Trophoblast cell (in vitro differentiated cells and primary cell): Measurements from ENCODE around the gene FARP2.

Experiments
- DNase-seq, 2 donors: peaks; one replicate each; pipeline ENCODE4 v3.0.0-alpha.2; 2016
- H2AFZ ChIP-seq: 2 replicates; pipeline ENCODE4 v1.6.1; 2013; ENCODE audit warnings: low read length, moderate library complexity, mild to moderate bottlenecking; ENCODE audit not compliant: insufficient read depth, poor library complexity
- H2AK5ac ChIP-seq: 2 replicates; pipeline ENCODE4 v1.6.1; 2013; ENCODE audit warnings: mild to moderate bottlenecking, low read length
- H2BK120ac ChIP-seq: 2 replicates; pipeline ENCODE4 v1.6.1; 2013; ENCODE audit warnings: low read length, mild to moderate bottlenecking, moderate library complexity; ENCODE audit not compliant: insufficient read depth, poor library complexity
- H2BK12ac ChIP-seq: 2 replicates; pipeline ENCODE4 v1.6.1; 2013; ENCODE audit warnings: mild to moderate bottlenecking, low read length, moderate library complexity
- H2BK5ac ChIP-seq: 2 replicates; pipeline ENCODE4 v1.6.1; 2013; ENCODE audit warnings: low read length, low read depth, moderate library complexity, mild to moderate bottlenecking; ENCODE audit not compliant: poor library complexity
- H3K14ac ChIP-seq: 2 replicates; pipeline ENCODE4 v1.6.1; 2013; ENCODE audit warnings: mild to moderate bottlenecking, low read length
- H3K18ac ChIP-seq: 2 replicates; pipeline ENCODE4 v1.6.1; 2013; ENCODE audit warnings: mild to moderate bottlenecking, low read length
- H3K23ac ChIP-seq: 2 replicates; pipeline ENCODE4 v1.6.1; 2013; ENCODE audit warnings: low read length
- H3K27ac ChIP-seq: 2 replicates; pipeline ENCODE4 v1.5.1; 2013; ENCODE audit warnings: low read depth, mild to moderate bottlenecking, inconsistent platforms, low read length, moderate library complexity
- H3K27me3 ChIP-seq: 2 replicates; pipeline ENCODE4 v1.6.1; 2013; ENCODE audit warnings: inconsistent platforms, mild to moderate bottlenecking, low read length, moderate library complexity; ENCODE audit not compliant: insufficient read depth
- H3K36me3 ChIP-seq, 2 experiments: 1 replicate in 1 of 2; 2 replicates in 1 of 2; pipeline ENCODE4 v1.6.1; 2013; ENCODE audit warnings: low read length in 2 of 2, mild to moderate bottlenecking in 2 of 2, moderate library complexity in 1 of 2; ENCODE audit not compliant: insufficient read depth in 2 of 2, control insufficient read depth in 1 of 2
- H3K4ac ChIP-seq: 2 replicates; pipeline ENCODE4 v1.6.1; 2013; ENCODE audit warnings: low read depth, mild to moderate bottlenecking, low read length, moderate library complexity
- H3K4me1 ChIP-seq, 2 experiments: 1 replicate in 1 of 2; 2 replicates in 1 of 2; pipeline ENCODE4 v1.6.1; 2013; ENCODE audit warnings: low read length in 2 of 2, mild to moderate bottlenecking in 2 of 2, moderate library complexity in 1 of 2; ENCODE audit not compliant: insufficient read depth in 2 of 2, control insufficient read depth in 1 of 2
- H3K4me2 ChIP-seq: 2 replicates; pipeline ENCODE4 v1.6.1; 2013; ENCODE audit warnings: inconsistent platforms, mild to moderate bottlenecking, low read length, moderate library complexity
- H3K4me3 ChIP-seq: 2 replicates; pipeline ENCODE4 v1.5.1; 2013; ENCODE audit warnings: mild to moderate bottlenecking, low read depth, low read length, inconsistent platforms
- H3K79me1 ChIP-seq: one replicate; pipeline ENCODE4 v1.6.1; 2013; ENCODE audit warnings: low read length
- H3K79me2 ChIP-seq: 2 replicates; pipeline ENCODE4 v1.6.1; 2013; ENCODE audit warnings: low read length, mild to moderate bottlenecking; ENCODE audit not compliant: control insufficient read depth, insufficient read depth, poor library complexity
- H3K9ac ChIP-seq: 2 replicates; pipeline ENCODE4 v1.6.1; 2013; ENCODE audit warnings: mild to moderate bottlenecking, low read length
- H3K9me3 ChIP-seq: 2 replicates; pipeline ENCODE4 v1.6.1; 2013; ENCODE audit warnings: low read depth, mild to moderate bottlenecking, control low read depth, inconsistent platforms, low read length; ENCODE audit not compliant: insufficient read depth
- H4K12ac ChIP-seq: 2 replicates; pipeline ENCODE4 v1.6.1; 2013; ENCODE audit warnings: low read depth, mild to moderate bottlenecking, low read length, moderate library complexity
- H4K8ac ChIP-seq: 2 replicates; pipeline ENCODE4 v1.6.1; 2013; ENCODE audit warnings: low read depth, mild to moderate bottlenecking, low read length, moderate library complexity
- H4K91ac ChIP-seq: one replicate; pipeline ENCODE4 v1.6.1; 2013; ENCODE audit warnings: low read depth, mild to moderate bottlenecking, low read length, moderate library complexity
- WGBS: extraction: QIAGEN DNeasy Blood & Tissue Kit; methylation state at CpG from one replicate; pipeline ENCODE4 v1.1.7; 2013; ENCODE audit warnings: missing lambda C conversion rate; ENCODE audit not compliant: insufficient read length, insufficient coverage; ENCODE audit errors: extremely low coverage; 5-methylcytosine and 5-hydroxymethylcytosine counted together

Gene FARP2

DNA sequence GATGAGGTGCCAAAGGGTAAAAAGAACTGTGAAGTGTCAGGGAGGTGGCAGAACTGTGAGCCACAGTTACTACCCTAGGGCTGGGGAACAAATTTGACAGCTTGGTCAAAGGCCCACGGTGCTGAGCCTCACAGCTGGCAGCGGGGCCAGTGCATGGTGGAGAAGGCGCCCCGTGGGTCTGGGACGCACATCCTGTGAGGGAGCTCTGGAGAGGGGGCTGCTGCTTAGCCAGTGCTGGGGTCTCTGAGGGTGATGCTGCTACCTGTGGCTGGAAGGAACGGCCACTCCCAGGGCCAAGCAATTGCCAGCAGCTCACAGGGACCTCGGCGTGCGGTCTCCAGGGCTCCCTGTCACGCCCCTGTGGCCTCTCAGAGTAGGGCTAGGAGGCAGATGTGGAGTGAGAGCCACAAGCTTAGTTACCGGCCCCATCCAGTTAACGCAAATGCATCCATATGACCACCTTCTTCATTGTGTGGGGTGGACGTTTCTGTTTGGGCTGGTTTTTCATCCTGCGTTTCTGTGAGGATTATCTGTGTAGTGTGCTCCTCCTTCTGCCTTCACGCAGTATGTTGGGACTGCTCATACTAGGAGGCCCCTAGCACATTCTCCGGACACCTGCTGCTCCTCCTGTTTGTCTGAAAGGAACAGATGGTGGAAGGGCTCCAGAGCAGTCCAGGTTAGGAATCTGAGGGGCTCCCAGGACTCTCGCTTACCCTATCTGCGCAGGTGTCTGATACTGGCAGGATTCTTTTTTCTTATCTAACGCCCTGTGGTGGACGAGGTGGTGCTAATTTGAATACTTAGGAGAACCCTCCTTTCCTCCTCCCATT, 126.3 kb downstream of the FARP2 start:
- H2BK5ac ChIP-seq: no peak overlapping the region
- no peaks in the 10 kb centered on the region for H3K9me3 ChIP-seq
- no peak overlapping the region for H3K4me3 ChIP-seq
- no peaks in the 10 kb centered on the region for H3K27me3 ChIP-seq
- H3K4ac ChIP-seq: no peak overlapping the region
- H4K91ac ChIP-seq: no peak overlapping the region
- no peak overlapping the region for H2AFZ ChIP-seq
- H3K9ac ChIP-seq: no peak overlapping the region
- H3K18ac ChIP-seq: no peak overlapping the region
- H2AK5ac ChIP-seq: no peak overlapping the region
- no peak overlapping the region for H4K8ac ChIP-seq
- no peak overlapping the region for H3K23ac ChIP-seq
- H3K79me2 ChIP-seq: no peaks in the 10 kb centered on the region
- H3K4me2 ChIP-seq: no peak overlapping the region
- WGBS: no CpG with 5 or more reads among the region's 20 CpGs
- no peak overlapping the region for H2BK120ac ChIP-seq
- H4K12ac ChIP-seq: no peak overlapping the region
- H3K36me3 ChIP-seq: peaks cover 4% of the 10 kb centered on the region in 2 experiments
- H3K14ac ChIP-seq: no peak overlapping the region
- no peaks in the 10 kb centered on the region for H3K4me1 ChIP-seq
- no peak overlapping the region for H3K27ac ChIP-seq
- H3K79me1 ChIP-seq: no peaks in the 10 kb centered on the region
- H2BK12ac ChIP-seq: no peak overlapping the region
- no peak for DNase-seq

DNA sequence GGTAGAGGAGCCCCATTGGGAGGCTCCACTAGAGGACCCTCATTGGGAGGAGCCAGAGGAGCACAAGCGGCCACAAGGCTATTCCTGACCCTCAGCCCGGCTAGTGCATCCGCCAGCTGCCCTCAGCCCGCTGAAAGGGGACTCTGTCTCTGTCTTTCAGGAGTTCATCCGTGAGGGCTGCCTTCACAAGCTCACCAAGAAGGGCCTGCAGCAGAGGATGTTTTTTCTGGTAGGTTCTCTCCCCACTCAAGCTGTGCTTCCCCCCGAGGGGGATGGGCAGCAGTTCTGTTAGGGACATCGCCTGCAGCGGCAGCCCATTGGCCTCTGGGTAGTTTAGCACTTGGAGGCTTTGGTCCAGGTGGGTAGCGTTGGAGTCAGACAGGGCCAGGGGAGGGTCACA, 127.2 kb downstream of the FARP2 start:
- Histone ChIP-seq H3K27me3 (no peaks in the 10 kb centered on the region), H2AK5ac (no peak overlapping the region), H3K4me2 (no peak overlapping the region), H3K4ac (no peak overlapping the region), H4K12ac (no peak overlapping the region), H3K14ac (no peak overlapping the region), H2BK5ac (no peak overlapping the region), H3K23ac (no peak overlapping the region), H4K8ac (no peak overlapping the region), H2BK12ac (no peak overlapping the region), H3K18ac (no peak overlapping the region), H3K79me1 (no peaks in the 10 kb centered on the region), H3K27ac (no peak overlapping the region), H2BK120ac (no peak overlapping the region), H3K9ac (no peak overlapping the region), H3K9me3 (no peaks in the 10 kb centered on the region), H3K4me3 (no peak overlapping the region), H2AFZ (no peak overlapping the region), H3K36me3 (peaks cover 4% of the 10 kb centered on the region in 2 experiments), H4K91ac (no peak overlapping the region), H3K4me1 (no peaks in the 10 kb centered on the region), H3K79me2 (no peaks in the 10 kb centered on the region)
- no CpG with 5 or more reads among the region's 9 CpGs for WGBS
- no peak for DNase-seq

DNA sequence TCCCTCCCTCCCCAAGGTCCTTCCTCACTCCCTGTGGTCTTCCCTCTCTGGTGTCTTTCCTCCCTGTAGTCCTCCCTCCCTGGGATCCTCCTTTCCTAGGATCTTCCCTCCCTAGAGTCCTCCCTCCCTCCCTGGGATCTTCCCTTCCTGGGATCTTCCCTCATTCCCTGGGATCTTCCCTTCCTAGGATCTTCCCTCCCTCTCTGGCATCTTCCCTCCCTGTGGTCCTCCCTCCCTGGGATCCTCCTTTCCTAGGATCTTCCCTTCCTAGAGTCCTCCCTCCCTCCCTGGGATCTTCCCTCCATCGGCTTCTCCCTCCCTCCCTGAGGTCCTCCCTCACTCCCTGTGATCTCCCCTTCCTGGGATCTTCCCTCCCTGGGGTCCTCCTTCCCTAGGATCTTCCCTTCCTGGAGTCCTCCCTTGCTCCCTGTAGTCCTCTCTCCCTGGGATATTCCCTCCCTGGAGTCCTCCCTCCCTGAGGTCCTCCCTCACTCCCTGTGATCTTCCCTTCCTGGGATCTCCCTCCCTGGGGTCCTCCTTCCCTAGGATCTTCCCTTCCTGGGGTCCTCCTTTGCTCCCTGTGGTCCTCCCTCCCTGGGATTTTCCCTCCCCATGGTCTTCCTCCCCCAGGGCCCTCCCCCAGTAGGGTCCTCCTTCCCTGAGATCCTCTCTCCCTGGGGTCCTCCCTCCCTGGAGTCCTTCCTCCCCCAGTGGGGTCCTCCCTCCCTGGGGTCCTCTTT, 129.3 kb downstream of the FARP2 start:
- no CpG with 5 or more reads among the region's 1 CpG for WGBS

DNA sequence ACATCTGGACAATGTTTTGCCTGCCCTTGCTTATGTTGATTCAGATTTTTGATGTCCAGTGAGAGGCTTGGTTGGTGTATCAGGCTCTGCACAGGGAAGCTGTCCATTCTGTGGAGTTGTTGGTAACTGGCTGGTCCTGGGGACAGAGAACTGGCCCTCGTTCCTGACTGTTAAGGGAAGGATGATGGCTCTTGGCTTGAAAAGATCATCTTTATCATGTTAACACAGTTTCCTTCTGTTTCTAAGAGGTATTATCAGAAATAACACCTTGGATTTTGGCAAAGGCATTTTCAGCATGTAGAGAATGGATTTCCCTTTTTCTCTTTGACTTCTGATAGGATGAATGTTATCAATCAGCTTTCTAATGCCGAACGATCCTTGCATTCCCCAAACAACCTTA, 133.0 kb downstream of the FARP2 start:
- no peak overlapping the region for H3K9ac ChIP-seq

More for the DNA sequence above, 129.3 kb downstream of the FARP2 start:
- H3K18ac ChIP-seq: no peak overlapping the region
- H3K36me3 ChIP-seq: peaks cover 0 to 6% of the 10 kb centered on the region in 2 experiments
- no peak overlapping the region for H3K4ac ChIP-seq
- H2BK12ac ChIP-seq: no peak overlapping the region
- H3K4me2 ChIP-seq: no peak overlapping the region
- no peak overlapping the region for H2BK120ac ChIP-seq
- no peaks in the 10 kb centered on the region for H3K79me1 ChIP-seq
- no peak overlapping the region for H4K8ac ChIP-seq
- DNase-seq: no peak
- H2BK5ac ChIP-seq: no peak overlapping the region
- no peaks in the 10 kb centered on the region for H3K79me2 ChIP-seq
- H3K27me3 ChIP-seq: no peaks in the 10 kb centered on the region
- H4K91ac ChIP-seq: no peak overlapping the region
- H3K14ac ChIP-seq: no peak overlapping the region
- H3K23ac ChIP-seq: no peak overlapping the region
- no peak overlapping the region for H4K12ac ChIP-seq
- H3K9ac ChIP-seq: no peak overlapping the region
- no peaks in the 10 kb centered on the region for H3K9me3 ChIP-seq
- no peak overlapping the region for H2AK5ac ChIP-seq
- no peak overlapping the region for H2AFZ ChIP-seq
- no peak overlapping the region for H3K27ac ChIP-seq
- no peaks in the 10 kb centered on the region for H3K4me1 ChIP-seq
- H3K4me3 ChIP-seq: no peak overlapping the region

More for the DNA sequence above, 133.0 kb downstream of the FARP2 start:
- Histone ChIP-seq H3K9me3 (no peaks in the 10 kb centered on the region), H4K8ac (no peak overlapping the region), H3K79me2 (no peaks in the 10 kb centered on the region), H3K4me2 (no peak overlapping the region), H2AFZ (no peak overlapping the region), H3K36me3 (peaks cover 15 to 22% of the 10 kb centered on the region in 2 experiments), H3K4ac (no peak overlapping the region), H3K27ac (no peak overlapping the region), H3K14ac (no peak overlapping the region), H2BK5ac (no peak overlapping the region), H3K18ac (no peak overlapping the region), H2BK120ac (no peak overlapping the region), H2BK12ac (no peak overlapping the region), H4K91ac (no peak overlapping the region), H3K27me3 (no peaks in the 10 kb centered on the region), H3K79me1 (no peaks in the 10 kb centered on the region), H2AK5ac (no peak overlapping the region), H3K23ac (no peak overlapping the region), H3K4me3 (no peak overlapping the region), H3K4me1 (no peaks in the 10 kb centered on the region), H4K12ac (no peak overlapping the region)
- no peak for DNase-seq
- no CpG with 5 or more reads among the region's 3 CpGs for WGBS
